Mucosa of descending colon (tissue), 3 donors: Measurements from ENCODE around the gene AZIN2. TPM values are rescaled to one million over a fixed set of nuclear protein-coding genes. Genes with fewer than 3 reads are reported as not detected.

Experiments
- ATAC-seq: fragments of 200-7000 bp; cut with Tn5 transposase; one replicate; pipeline ENCODE4 v1.9.1; 2020; ENCODE audit warnings: mild to moderate bottlenecking, moderate library complexity
- DNase-seq, 3 donors: peaks; one replicate each; pipeline ENCODE4 v3.0.0-alpha.2; 2020
- H3K36me3 ChIP-seq: fragments of 200-600 bp; one replicate; pipeline ENCODE4 v1.8.0; 2021; ENCODE audit warnings: low read depth, mild to moderate bottlenecking
- H3K4me1 ChIP-seq: fragments of 200-600 bp; one replicate; pipeline ENCODE4 v1.8.0; 2021; ENCODE audit warnings: low read depth, mild to moderate bottlenecking
- H3K4me3 ChIP-seq: fragments of 200-600 bp; one replicate; pipeline ENCODE4 v1.8.0; 2021; ENCODE audit warnings: mild to moderate bottlenecking
- H3K9me3 ChIP-seq: fragments of 200-600 bp; one replicate; pipeline ENCODE4 v1.8.0; 2021; ENCODE audit warnings: mild to moderate bottlenecking
- CTCF ChIP-seq: fragments of 200-600 bp; IDR thresholded peaks from one replicate; pipeline ENCODE4 v1.8.0; 2022; ENCODE audit warnings: antibody characterized with exemption, mild to moderate bottlenecking
- intact Hi-C, 2 donors: fragments of 100-400 bp; cut with DNase I in 1 of 2; cut with micrococcal nuclease in 1 of 2; formaldehyde crosslinking; loops; one replicate each; pipeline versions ENCODE4 v1.11.0 to v1.11.1; 2022; cut with DNase I, micrococcal nuclease
- total RNA-seq, 3 donors: library from RNA; stranded (reverse); fragmentation: NEBNext Ultra II Directional in 2 of 3; extraction: Animal tissue kit (Norgen Biotek cat#: 25700) in 2 of 3; gene quantifications; one replicate each; pipeline versions ENCODE4 v1.2.1 to v1.2.4, GENCODE V29; 2021 to 2023
- donor health status: DM: no; HTN: no; CAD: no; lungs with moderate emphysema.
- donor health status: DM: no; HTN: no; CAD: no.
- donor health status: DM: no; HTN: yes; CAD: no.

Gene AZIN2
- total RNA-seq, 3 donors from 2014 or later: 13.8 to 36.5 (median 19.0) TPM

- peak overlapping the region; percentile 39 for H3K4me3 ChIP-seq
- H3K36me3 ChIP-seq: no peaks in the 10 kb centered on the region
- TF ChIP-seq CTCF: peak; percentile 95
- ATAC-seq (peak; percentile 99), DNase-seq (peak; percentile 98 to 99 (median 98))
- peaks cover 5% of the 10 kb centered on the region for H3K4me1 ChIP-seq
- intact Hi-C loops: no loop called here
- no peaks in the 10 kb centered on the region for H3K9me3 ChIP-seq
Observed at GRCh38 chr1:33127001-33127823, 46.3 kb downstream of the AZIN2 start.

DNA sequence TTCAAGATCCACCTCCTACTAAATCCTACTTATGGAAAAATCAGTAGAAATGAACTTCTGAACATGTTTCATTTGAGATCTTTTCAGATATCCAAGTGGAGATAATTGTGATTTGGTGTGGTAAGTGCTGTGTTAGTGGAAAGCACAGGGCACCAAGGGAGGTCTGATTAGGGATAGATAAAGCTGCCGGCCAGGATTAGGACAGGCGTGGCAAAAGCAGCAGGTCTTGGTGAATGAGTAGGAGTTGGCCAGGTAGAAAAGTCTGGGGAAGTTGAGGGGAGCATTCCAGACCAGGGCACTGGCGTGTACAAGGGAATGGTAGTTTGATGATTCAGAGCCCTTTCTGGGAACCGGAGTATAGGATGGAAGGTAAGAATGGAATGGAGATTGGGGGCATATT lies 47.8 kb downstream of the AZIN2 start:
- DNase-seq (no peak), ATAC-seq (no peak)
- no peak for TF ChIP-seq CTCF
- intact Hi-C loops: no loop called here
- no peak overlapping the region for H3K4me3 ChIP-seq
- H3K9me3 ChIP-seq: no peaks in the 10 kb centered on the region
- H3K4me1 ChIP-seq: peaks cover 5% of the 10 kb centered on the region
- H3K36me3 ChIP-seq: no peaks in the 10 kb centered on the region

DNA sequence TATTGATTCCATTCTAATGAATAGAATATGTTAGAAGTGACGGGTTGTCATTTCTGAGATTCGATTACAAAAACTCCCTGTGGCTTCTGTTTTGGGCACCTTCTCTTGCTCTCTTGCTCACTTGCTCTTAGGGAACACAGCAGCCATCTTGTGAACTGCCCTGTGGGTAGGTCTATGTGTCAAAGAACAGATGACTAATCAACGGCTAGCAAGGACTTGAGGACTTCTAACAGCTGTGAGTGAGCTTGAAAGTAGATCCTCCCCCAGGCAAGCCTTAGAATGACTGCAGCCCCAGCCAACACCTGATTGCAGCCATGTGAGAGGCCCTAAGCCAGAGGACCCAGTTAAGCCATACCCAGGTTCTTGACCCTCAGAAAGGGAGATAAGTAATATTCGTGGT lies 49.3 kb downstream of the AZIN2 start:
- Histone ChIP-seq H3K4me3 (no peak overlapping the region), H3K4me1 (peaks cover 5% of the 10 kb centered on the region), H3K9me3 (no peaks in the 10 kb centered on the region), H3K36me3 (no peaks in the 10 kb centered on the region)
- intact Hi-C loops: no loop called here
- ATAC-seq (no peak), DNase-seq (no peak)
- TF ChIP-seq CTCF: no peak

- no peak for DNase-seq
Observed at GRCh38 chr1:33131191-33131590, 50.2 kb downstream of the AZIN2 start.

GRCh38 chr1:33132549-33132948 lies 51.6 kb downstream of the AZIN2 start:
- no peaks in the 10 kb centered on the region for H3K4me1 ChIP-seq
- DNase-seq: no peak
- intact Hi-C loops: no loop called here
- no peaks in the 10 kb centered on the region for H3K36me3 ChIP-seq
- H3K9me3 ChIP-seq: no peaks in the 10 kb centered on the region
- TF ChIP-seq CTCF: no peak
- ATAC-seq: no peak
- H3K4me3 ChIP-seq: no peak overlapping the region

More at GRCh38 chr1:33131191-33131590, 50.2 kb downstream of the AZIN2 start:
- H3K4me3 ChIP-seq: no peak overlapping the region
- ATAC-seq: no peak
- TF ChIP-seq CTCF: no peak
- peaks cover 4% of the 10 kb centered on the region for H3K4me1 ChIP-seq
- H3K36me3 ChIP-seq: no peaks in the 10 kb centered on the region
- intact Hi-C loops: no loop called here
- H3K9me3 ChIP-seq: no peaks in the 10 kb centered on the region
